Measurements from ENCODE around the gene CMTM1.

DNA sequence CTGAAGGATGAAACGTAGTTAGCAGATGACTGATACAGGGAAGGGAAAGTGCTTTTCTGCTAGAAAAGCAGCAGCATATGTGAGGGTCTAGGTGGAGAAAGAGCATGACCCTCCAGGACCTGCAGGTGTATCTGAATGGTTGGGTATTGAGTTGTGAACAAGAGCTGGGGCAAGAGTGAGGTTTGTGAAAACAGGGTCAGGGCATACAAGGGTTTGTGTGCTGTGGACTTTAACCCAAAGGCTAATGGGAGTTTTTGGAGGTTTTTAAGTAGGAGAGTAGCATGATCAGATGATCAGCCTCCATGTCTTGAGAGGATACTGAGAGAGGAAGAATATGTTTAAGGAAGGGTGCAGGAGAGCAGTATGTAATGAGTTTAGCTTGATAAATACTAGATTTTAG lies 6.1 kb upstream of the CMTM1 start:
- no peak for TF ChIP-seq EP300 (IDR thresholded peaks at IDR 0.05)
- TF ChIP-seq POLR2A (IDR thresholded peaks at IDR 0.05) = no peak
- no peak for TF ChIP-seq POLR2AphosphoS5 (IDR thresholded peaks at IDR 0.05)

Data from sigmoid colon (tissue), 4 donors.